ENCODE data around the gene DAPK1. TPM values are rescaled to one million over a fixed set of nuclear protein-coding genes. Genes with fewer than 3 reads are reported as not detected.

The DAPK1 gene
- total RNA-seq, 1 donor from 2014 or later: 0.79 TPM

DNA sequence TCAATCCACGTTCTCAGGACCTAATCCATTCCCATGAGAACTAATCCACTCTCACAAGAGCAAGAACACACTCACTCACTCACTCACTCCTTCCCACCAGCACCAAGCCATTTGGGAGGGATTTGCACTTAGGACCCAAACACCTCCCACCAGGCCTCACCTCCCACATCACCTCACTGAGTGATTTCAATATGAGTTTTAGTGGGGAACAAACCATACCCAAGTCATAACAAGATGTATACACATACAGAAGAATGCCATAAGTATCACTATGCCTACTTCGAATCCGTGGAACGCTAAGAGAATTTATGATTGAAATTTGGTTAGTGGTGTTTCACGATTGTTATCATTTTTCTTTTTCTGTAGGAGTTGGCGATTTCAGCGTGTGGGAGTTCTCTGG lies 199.0 kb downstream of the DAPK1 start:
- no peak for DNase-seq (ENCODE audit: low read depth)
- no peak overlapping the region for H3K4me3 ChIP-seq (ENCODE audit: low read depth, low read length)
- FAIRE-seq: no peak
- H3K36me3 ChIP-seq (ENCODE audit: control insufficient read depth, insufficient read depth, low read length): no peaks in the 10 kb centered on the region
- no peaks in the 10 kb centered on the region for H3K27me3 ChIP-seq (ENCODE audit: control insufficient read depth, insufficient read depth, low read length)
- no peak for TF ChIP-seq CTCF (IDR thresholded peaks at IDR 0.05; ENCODE audit: insufficient read depth, low read length, severe bottlenecking)

DNA sequence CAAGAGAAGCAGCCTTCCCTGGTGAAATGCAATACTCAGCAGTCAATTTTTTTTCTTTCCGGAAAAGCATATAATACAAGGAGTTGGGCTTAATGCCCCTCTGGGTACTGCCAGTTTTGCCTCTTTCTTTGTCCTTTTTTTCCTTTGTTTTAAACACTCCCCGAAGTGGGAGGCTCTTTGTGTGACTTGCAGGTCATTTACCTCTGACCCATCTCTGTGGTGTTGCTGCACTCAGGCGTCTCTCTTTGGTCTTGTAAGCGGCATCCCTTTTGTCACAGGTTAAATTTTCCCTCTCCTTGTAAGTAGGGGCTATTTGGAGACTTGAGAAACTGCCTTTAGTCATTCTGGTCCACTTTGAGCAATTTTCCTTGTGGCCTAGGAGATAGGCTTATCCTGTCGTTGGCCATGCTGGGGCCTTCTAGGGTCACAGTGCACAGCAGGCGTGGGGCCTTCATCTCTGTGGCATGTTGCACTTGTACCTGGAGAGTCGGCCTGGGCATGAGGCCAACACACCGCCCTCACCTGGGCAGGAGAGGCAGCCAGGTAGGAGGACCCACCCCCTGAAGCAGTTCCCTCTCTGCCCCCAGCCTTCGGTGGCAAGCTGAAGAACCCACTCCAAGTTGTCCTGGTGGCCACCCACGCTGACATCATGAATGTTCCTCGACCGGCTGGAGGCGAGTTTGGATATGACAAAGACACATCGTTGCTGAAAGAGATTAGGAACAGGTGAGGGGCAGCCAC lies 200.6 kb downstream of the DAPK1 start:
- H3K36me3 ChIP-seq (ENCODE audit: control insufficient read depth, insufficient read depth, low read length): no peaks in the 10 kb centered on the region
- H3K4me3 ChIP-seq (ENCODE audit: low read depth, low read length): no peak overlapping the region
- DNase-seq (ENCODE audit: low read depth) (no peak), FAIRE-seq (no peak)
- no peaks in the 10 kb centered on the region for H3K27me3 ChIP-seq (ENCODE audit: control insufficient read depth, insufficient read depth, low read length)
- no peak for TF ChIP-seq CTCF (IDR thresholded peaks at IDR 0.05; ENCODE audit: insufficient read depth, low read length, severe bottlenecking)

GRCh38 chr9:87699835-87700234 lies 202.2 kb downstream of the DAPK1 start:
- FAIRE-seq (peak; percentile 55), DNase-seq (ENCODE audit: low read depth) (peak; percentile 62)
- no peak for TF ChIP-seq CTCF (IDR thresholded peaks at IDR 0.05; ENCODE audit: insufficient read depth, low read length, severe bottlenecking)
- Histone ChIP-seq H3K4me3 (ENCODE audit: low read depth, low read length) (no peak overlapping the region), H3K36me3 (ENCODE audit: control insufficient read depth, insufficient read depth, low read length) (no peaks in the 10 kb centered on the region), H3K27me3 (ENCODE audit: control insufficient read depth, insufficient read depth, low read length) (no peaks in the 10 kb centered on the region)

GRCh38 chr9:87701491-87701890 lies 203.8 kb downstream of the DAPK1 start:
- H3K36me3 ChIP-seq (ENCODE audit: control insufficient read depth, insufficient read depth, low read length): no peaks in the 10 kb centered on the region
- no peak overlapping the region for H3K4me3 ChIP-seq (ENCODE audit: low read depth, low read length)
- no peak for TF ChIP-seq CTCF (IDR thresholded peaks at IDR 0.05; ENCODE audit: insufficient read depth, low read length, severe bottlenecking)
- FAIRE-seq (no peak), DNase-seq (ENCODE audit: low read depth) (no peak)
- no peaks in the 10 kb centered on the region for H3K27me3 ChIP-seq (ENCODE audit: control insufficient read depth, insufficient read depth, low read length)

GRCh38 chr9:87701931-87702421 lies 204.3 kb downstream of the DAPK1 start:
- FAIRE-seq: no peak

More at GRCh38 chr9:87701931-87702421, 204.3 kb downstream of the DAPK1 start:
- no peak for TF ChIP-seq CTCF (IDR thresholded peaks at IDR 0.05; ENCODE audit: insufficient read depth, low read length, severe bottlenecking)
- no peaks in the 10 kb centered on the region for H3K36me3 ChIP-seq (ENCODE audit: control insufficient read depth, insufficient read depth, low read length)
- no peaks in the 10 kb centered on the region for H3K27me3 ChIP-seq (ENCODE audit: control insufficient read depth, insufficient read depth, low read length)
- DNase-seq (ENCODE audit: low read depth): no peak
- H3K4me3 ChIP-seq (ENCODE audit: low read depth, low read length): no peak overlapping the region
